Pulmonary artery endothelial cell (primary cell): ENCODE results near the gene HOXD11. TPM values are rescaled to one million over a fixed set of nuclear protein-coding genes. Genes with fewer than 3 reads are reported as not detected.

Experiments used
- DNase-seq: peaks from one replicate; pipeline ENCODE4 v3.0.0-alpha.2; 2011; ENCODE audit warnings: low read depth, low spot score
- total RNA-seq: library from RNA; depleted of rRNA; stranded (reverse); fragments of >200 nt; gene quantifications from 2 replicates; pipeline ENCODE4 v1.2.3, GENCODE V29; 2014

HOXD11 gene
- total RNA-seq, 1 donor from 2014 or later: not detected

GRCh38 chr2:176148751-176149421, 41.8 kb downstream of the HOXD11 start:
- no peak for DNase-seq

GRCh38 chr2:176149481-176149938, 42.4 kb downstream of the HOXD11 start:
- no peak for DNase-seq

- no peak for DNase-seq
Measured at GRCh38 chr2:176149939-176150583, 43.0 kb downstream of the HOXD11 start.

- DNase-seq: no peak
Measured at GRCh38 chr2:176150584-176151441, 43.7 kb downstream of the HOXD11 start.

GRCh38 chr2:176151442-176152287, 44.6 kb downstream of the HOXD11 start, which contains the start of gene HOXD4:
TSS of gene HOXD4 (plus strand) at chr2:176151550. CDS start at chr2:176151634, 84 bp downstream.
- DNase-seq: no peak

- DNase-seq: no peak
Measured at GRCh38 chr2:176152350-176153181, 45.5 kb downstream of the HOXD11 start.

GRCh38 chr2:176154576-176155252, 47.6 kb downstream of the HOXD11 start:
- no peak for DNase-seq

- no peak for DNase-seq
Measured at GRCh38 chr2:176155356-176156044, 48.4 kb downstream of the HOXD11 start.

- no peak for DNase-seq
Measured at GRCh38 chr2:176156301-176156806, 49.3 kb downstream of the HOXD11 start.

GRCh38 chr2:176156807-176157498, 49.9 kb downstream of the HOXD11 start, which contains the start of gene HOXD3:
TSS of gene HOXD3 (plus strand) at chr2:176157307. CDS start at chr2:176169115, 11,808 bp downstream.
- no peak for DNase-seq

GRCh38 chr2:176157499-176158185, 50.6 kb downstream of the HOXD11 start:
- no peak for DNase-seq

- DNase-seq: no peak
Measured at GRCh38 chr2:176158186-176158591, 51.1 kb downstream of the HOXD11 start.

- DNase-seq: no peak
Measured at GRCh38 chr2:176158855-176159662, 52.0 kb downstream of the HOXD11 start.
